CD4-positive, alpha-beta T cell (primary cell): ENCODE results near the gene CDK6. TPM values are rescaled to one million over a fixed set of nuclear protein-coding genes. Genes with fewer than 3 reads are reported as not detected.

Source experiments
- ATAC-seq: fragments of 200-7000 bp; cut with Tn5 transposase; one replicate; pipeline ENCODE4 v1.10.0; 2022; ENCODE audit warnings: mild to moderate bottlenecking; ENCODE audit not compliant: poor library complexity
- CTCF ChIA-PET: fragments of 350-600 bp; sonication (Branson Sonifier 250); formaldehyde crosslinking; loops from one replicate; lab custom pipeline; 2021; ENCODE audit warnings: antibody characterized with exemption, inconsistent platforms; lab: Charles Lee
- POLR2A ChIA-PET: fragments of 350-600 bp; sonication (Branson Sonifier 250); formaldehyde crosslinking; loops from one replicate; lab custom pipeline; 2021; ENCODE audit warnings: antibody characterized with exemption, inconsistent platforms; lab: Charles Lee
- DNase-seq, 14 experiments: peaks; one replicate each; pipeline ENCODE4 v3.0.0-alpha.2; 2013 to 2020; ENCODE audit warnings: mixed read lengths in 2 of 14
- H3K27ac ChIP-seq, 2 donors: one replicate each; pipeline versions ENCODE4 v1.5.1 to v1.7.0; 2013; ENCODE audit warnings: low read length in 2 of 2, low read depth in 1 of 2, mild to moderate bottlenecking in 1 of 2
- H3K27me3 ChIP-seq, 2 experiments: 1 replicate in 1 of 2; 2 replicates in 1 of 2; pipeline versions ENCODE4 v1.6.1 to v1.7.0; 2013; ENCODE audit warnings: low read length in 2 of 2, control low read depth in 1 of 2, mild to moderate bottlenecking in 1 of 2, moderate library complexity in 1 of 2; ENCODE audit not compliant: insufficient read depth in 2 of 2, control insufficient read depth in 1 of 2
- H3K36me3 ChIP-seq: one replicate; pipeline ENCODE4 v1.6.1; 2013; ENCODE audit warnings: low read length, control low read depth; ENCODE audit not compliant: insufficient read depth
- H3K4me1 ChIP-seq: one replicate; pipeline ENCODE4 v1.6.1; 2013; ENCODE audit warnings: low read length, control low read depth; ENCODE audit not compliant: insufficient read depth
- H3K4me3 ChIP-seq: one replicate; pipeline ENCODE4 v1.5.1; 2013; ENCODE audit warnings: mild to moderate bottlenecking, low read length, moderate library complexity
- H3K9me3 ChIP-seq, 2 experiments: 1 replicate in 1 of 2; 2 replicates in 1 of 2; pipeline versions ENCODE4 v1.6.1 to v1.7.0; 2013; ENCODE audit warnings: low read length in 2 of 2, mild to moderate bottlenecking in 2 of 2, control low read depth in 1 of 2, moderate library complexity in 1 of 2; ENCODE audit not compliant: control insufficient read depth in 1 of 2, insufficient read depth in 1 of 2
- H3K27ac Mint-ChIP-seq: one replicate; pipeline ENCODE4 v1.8.0; 2020; ENCODE audit warnings: mixed read lengths
- H3K27me3 Mint-ChIP-seq: one replicate; pipeline ENCODE4 v1.8.0; 2021; ENCODE audit warnings: mixed read lengths
- H3K36me3 Mint-ChIP-seq: one replicate; pipeline ENCODE4 v1.8.0; 2021; ENCODE audit warnings: low read depth, mixed read lengths
- H3K4me1 Mint-ChIP-seq: one replicate; pipeline ENCODE4 v1.8.0; 2021; ENCODE audit warnings: low read depth, mixed read lengths
- H3K4me3 Mint-ChIP-seq: one replicate; pipeline ENCODE4 v1.8.0; 2020; ENCODE audit warnings: mild to moderate bottlenecking, mixed read lengths
- H3K9me3 Mint-ChIP-seq: one replicate; pipeline ENCODE4 v1.8.0; 2020; ENCODE audit warnings: mixed read lengths
- CTCF ChIP-seq: fragments of 200-600 bp; IDR thresholded peaks from one replicate; pipeline ENCODE4 v1.8.0; 2022; ENCODE audit warnings: antibody characterized with exemption, mild to moderate bottlenecking
- intact Hi-C, 2 experiments: fragments of 100-400 bp; cut with DNase I in 1 of 2; cut with micrococcal nuclease in 1 of 2; formaldehyde crosslinking; loops; one replicate each; pipeline versions ENCODE4 v1.15.1 to v1.9.0; 2023 to 2025; cut with DNase I, micrococcal nuclease
- total RNA-seq, 174 experiments: library from RNA in 2 of 174; stranded (reverse) in 2 of 174; gene quantifications; one replicate each; pipeline ENCODE4 v1.2.3 and lab custom pipeline; 2021 to 2026

CDK6 gene
- total RNA-seq, 2 experiments from 2014 or later, result 13.0 to 13.7 TPM

DNA sequence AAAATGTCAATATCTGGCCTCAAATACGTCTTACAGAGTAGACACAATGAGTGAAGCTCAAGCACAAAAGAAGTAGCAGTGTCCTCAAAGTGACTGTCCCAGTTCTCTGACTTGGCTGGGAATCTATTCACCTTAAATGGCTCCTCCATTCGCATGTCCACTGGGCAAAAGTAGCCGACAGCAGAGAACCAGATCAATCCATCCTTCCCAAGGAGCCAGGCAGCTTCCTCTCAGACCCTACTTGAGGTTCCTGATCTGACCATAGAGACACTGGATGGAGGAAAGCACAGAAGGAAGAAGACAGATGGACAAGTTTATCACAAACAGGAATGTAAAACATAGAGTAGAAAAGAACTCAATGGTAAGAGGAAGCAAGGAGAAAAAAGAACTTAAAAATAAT lies 53.5 kb downstream of the CDK6 start:
- H3K4me1 ChIP-seq, result no peaks in the 10 kb centered on the region
- H3K4me3 Mint-ChIP-seq, result no peak overlapping the region
- no peaks in the 10 kb centered on the region for H3K27me3 ChIP-seq
- no peaks in the 10 kb centered on the region for H3K9me3 ChIP-seq
- no peaks in the 10 kb centered on the region for H3K27me3 Mint-ChIP-seq
- H3K36me3 Mint-ChIP-seq, result no peaks in the 10 kb centered on the region
- H3K4me1 Mint-ChIP-seq, result peaks cover 19% of the 10 kb centered on the region
- H3K36me3 ChIP-seq, result no peaks in the 10 kb centered on the region
- ChIA-PET CTCF (interaction anchor here (0.5 to 1.6 kb wide), 4 partner anchors 10 to 476 kb away, joined by 3 to 5 read pairs (median 4); no protein-coding TSS in a partner anchor), POLR2A (no interaction called here)
- H3K27ac ChIP-seq, result no peak overlapping the region
- intact Hi-C loops, result no loop called here
- DNase-seq, result no peak
- H3K4me3 ChIP-seq, result no peak overlapping the region
- H3K27ac Mint-ChIP-seq, result no peak overlapping the region
- no peak for TF ChIP-seq CTCF
- ATAC-seq, result no peak
- no peaks in the 10 kb centered on the region for H3K9me3 Mint-ChIP-seq

- ChIA-PET POLR2A (no interaction called here), CTCF (interaction anchor here (0.5 to 1.1 kb wide), 2 partner anchors 21 to 475 kb away, joined by 3 to 5 read pairs; no protein-coding TSS in a partner anchor)
- ATAC-seq, result no peak
- DNase-seq, result no peak
- TF ChIP-seq CTCF, result no peak
- Mint-ChIP-seq H3K9me3 (no peaks in the 10 kb centered on the region), H3K4me1 (peaks cover 19% of the 10 kb centered on the region), H3K27ac (no peak overlapping the region), H3K27me3 (no peaks in the 10 kb centered on the region), H3K4me3 (no peak overlapping the region), H3K36me3 (no peaks in the 10 kb centered on the region)
- H3K9me3 ChIP-seq, result peaks cover 0 to 2% of the 10 kb centered on the region in 2 experiments
- no peaks in the 10 kb centered on the region for H3K36me3 ChIP-seq
- H3K27me3 ChIP-seq, result no peaks in the 10 kb centered on the region
- intact Hi-C loops, result no loop called here
- no peaks in the 10 kb centered on the region for H3K4me1 ChIP-seq
- H3K4me3 ChIP-seq, result no peak overlapping the region
- H3K27ac ChIP-seq, result no peak overlapping the region
Measured at GRCh38 chr7:92782236-92782635, 54.1 kb downstream of the CDK6 start.

DNA sequence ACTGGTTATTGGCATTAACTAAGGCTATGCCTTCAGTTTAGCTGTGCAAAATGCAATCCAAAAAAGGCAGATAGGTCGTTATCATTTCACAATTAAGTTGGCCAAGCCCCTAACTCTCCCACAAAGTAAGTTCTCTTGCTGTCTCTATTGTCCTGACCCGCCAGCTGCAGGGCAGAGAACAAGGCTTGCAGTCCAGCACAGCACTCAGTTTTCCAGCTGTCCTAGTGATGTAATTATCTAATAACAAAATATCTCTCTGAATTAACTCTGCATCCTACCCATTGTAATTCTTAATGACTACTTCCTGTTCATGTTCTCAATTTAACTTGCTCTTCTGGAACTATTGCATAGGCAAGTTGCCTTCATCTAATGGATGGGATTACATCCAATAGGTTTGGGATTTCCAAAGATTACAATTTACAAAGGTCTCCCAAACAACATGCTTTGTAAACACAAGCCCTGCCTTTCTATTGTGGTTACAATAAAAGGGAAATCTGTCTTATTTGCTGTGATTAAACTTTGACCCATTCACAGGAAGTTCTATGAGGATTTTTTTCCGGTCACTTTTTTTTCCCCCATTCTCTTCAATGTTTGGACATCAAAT lies 55.2 kb downstream of the CDK6 start:
- Mint-ChIP-seq H3K9me3 (peaks cover 3% of the 10 kb centered on the region), H3K4me1 (peaks cover 19% of the 10 kb centered on the region), H3K27me3 (no peaks in the 10 kb centered on the region), H3K27ac (no peak overlapping the region), H3K36me3 (no peaks in the 10 kb centered on the region), H3K4me3 (no peak overlapping the region)
- no peak overlapping the region for H3K27ac ChIP-seq
- no peak overlapping the region for H3K4me3 ChIP-seq
- ChIA-PET POLR2A (no interaction called here), CTCF (interaction anchor here (0.8 to 1.1 kb wide), 2 partner anchors 22 to 52 kb away, joined by 3 read pairs; no protein-coding TSS in a partner anchor)
- no peaks in the 10 kb centered on the region for H3K36me3 ChIP-seq
- H3K27me3 ChIP-seq, result no peaks in the 10 kb centered on the region
- no peaks in the 10 kb centered on the region for H3K4me1 ChIP-seq
- H3K9me3 ChIP-seq, result peaks cover 0 to 4% of the 10 kb centered on the region in 2 experiments
- intact Hi-C loops, result no loop called here
- DNase-seq (no peak), ATAC-seq (no peak)
- TF ChIP-seq CTCF, result no peak
